ENCODE results near the gene MUSK. TPM values are rescaled to one million over a fixed set of nuclear protein-coding genes. Genes with fewer than 3 reads are reported as not detected.

Gene MUSK
- total and polyA plus RNA-seq, 3 experiments from 2014 or later, result not detected

- no peaks in the 10 kb centered on the region for H3K9me3 ChIP-seq (ENCODE audit: low read length)
- POLR2A ChIA-PET, result no interaction called here
- H3K4me1 ChIP-seq (ENCODE audit: insufficient read depth, low read length), result no peaks in the 10 kb centered on the region
- no peak for DNase-seq
- Mint-ChIP-seq H3K4me3 (no peak overlapping the region), H3K36me3 (no peaks in the 10 kb centered on the region), H3K27me3 (no peaks in the 10 kb centered on the region), H3K4me1 (no peaks in the 10 kb centered on the region), H3K27ac (no peak overlapping the region), H3K9me3 (peaks cover 0 to 20% (median 6%) of the 10 kb centered on the region in 5 donors)
- H3K27ac ChIP-seq (ENCODE audit: low read depth, low read length), result no peak overlapping the region
- H3K27me3 ChIP-seq (ENCODE audit: insufficient read depth, low read length, poor library complexity, severe bottlenecking), result no peaks in the 10 kb centered on the region
- H3K36me3 ChIP-seq (ENCODE audit: insufficient read depth, low read length), result no peaks in the 10 kb centered on the region
- CTCF ChIA-PET, result no interaction called here
- no peak overlapping the region for H3K4me3 ChIP-seq (ENCODE audit: low read length)
Measured at GRCh38 chr9:110846215-110846614, 177.6 kb downstream of the MUSK start.

- ChIA-PET CTCF (no interaction called here), POLR2A (no interaction called here)
Measured at GRCh38 chr9:110847671-110848070, 179.1 kb downstream of the MUSK start.

GRCh38 chr9:110850401-110851135 lies 182.0 kb downstream of the MUSK start:
- H3K4me3 ChIP-seq (ENCODE audit: low read length), result no peak overlapping the region
- ChIA-PET CTCF (no interaction called here), POLR2A (no interaction called here)
- peaks cover 0 to 11% (median 3%) of the 10 kb centered on the region in 5 donors for H3K9me3 Mint-ChIP-seq
- no peaks in the 10 kb centered on the region for H3K27me3 ChIP-seq (ENCODE audit: insufficient read depth, low read length, poor library complexity, severe bottlenecking)
- no peak for DNase-seq
- no peak overlapping the region for H3K27ac Mint-ChIP-seq
- no peaks in the 10 kb centered on the region for H3K27me3 Mint-ChIP-seq
- no peaks in the 10 kb centered on the region for H3K4me1 Mint-ChIP-seq
- no peaks in the 10 kb centered on the region for H3K9me3 ChIP-seq (ENCODE audit: low read length)
- H3K4me1 ChIP-seq (ENCODE audit: insufficient read depth, low read length), result no peaks in the 10 kb centered on the region
- H3K36me3 ChIP-seq (ENCODE audit: insufficient read depth, low read length), result no peaks in the 10 kb centered on the region
- H3K4me3 Mint-ChIP-seq, result no peak overlapping the region
- H3K27ac ChIP-seq (ENCODE audit: low read depth, low read length), result no peak overlapping the region
- no peaks in the 10 kb centered on the region for H3K36me3 Mint-ChIP-seq

More at GRCh38 chr9:110847671-110848070, 179.1 kb downstream of the MUSK start:
- Mint-ChIP-seq H3K4me3 (no peak overlapping the region), H3K4me1 (no peaks in the 10 kb centered on the region), H3K27me3 (no peaks in the 10 kb centered on the region), H3K27ac (no peak overlapping the region), H3K36me3 (no peaks in the 10 kb centered on the region), H3K9me3 (peaks cover 0 to 16% (median 6%) of the 10 kb centered on the region in 5 donors)
- Histone ChIP-seq H3K27ac (ENCODE audit: low read depth, low read length) (no peak overlapping the region), H3K36me3 (ENCODE audit: insufficient read depth, low read length) (no peaks in the 10 kb centered on the region), H3K27me3 (ENCODE audit: insufficient read depth, low read length, poor library complexity, severe bottlenecking) (no peaks in the 10 kb centered on the region), H3K4me1 (ENCODE audit: insufficient read depth, low read length) (no peaks in the 10 kb centered on the region), H3K4me3 (ENCODE audit: low read length) (no peak overlapping the region), H3K9me3 (ENCODE audit: low read length) (no peaks in the 10 kb centered on the region)
- no peak for DNase-seq

Other genes with a start within 250 kb of the MUSK start
- not detected for gene SVEP1, start 89.0 kb upstream of the MUSK start, total RNA-seq
- not detected for gene SVEP1, start 89.0 kb upstream of the MUSK start, polyA plus RNA-seq